B cell (primary cell): ENCODE data around the gene ABR. TPM values are rescaled to one million over a fixed set of nuclear protein-coding genes. Genes with fewer than 3 reads are reported as not detected.

ENCODE experiments used
- ATAC-seq: fragments of 200-7000 bp; cut with Tn5 transposase; one replicate; pipeline ENCODE4 v1.10.0; 2021; ENCODE audit warnings: low read depth, mild to moderate bottlenecking, moderate number of reproducible peaks, moderate library complexity
- CTCF ChIA-PET: fragments of 350-600 bp; sonication (Branson Sonifier 250); formaldehyde crosslinking; loops from one replicate; lab custom pipeline; 2021; ENCODE audit warnings: antibody characterized with exemption, inconsistent platforms; lab: Charles Lee
- POLR2A ChIA-PET: fragments of 350-600 bp; sonication (Branson Sonifier 250); formaldehyde crosslinking; loops from one replicate; lab custom pipeline; 2021; ENCODE audit warnings: antibody characterized with exemption; lab: Charles Lee
- DNase-seq: peaks from one replicate; pipeline ENCODE4 v3.0.0; 2013
- H2AFZ ChIP-seq: 2 replicates; pipeline ENCODE4 v1.6.1; 2012; ENCODE audit warnings: mild to moderate bottlenecking, low read depth, low read length; ENCODE audit not compliant: insufficient read depth, poor library complexity, severe bottlenecking
- H3K27ac ChIP-seq, 2 donors: 1 replicate in 1 of 2; 2 replicates in 1 of 2; pipeline ENCODE4 v1.5.1; 2012 to 2013; ENCODE audit warnings: low read length in 2 of 2, mild to moderate bottlenecking in 2 of 2, moderate library complexity in 1 of 2
- H3K27me3 ChIP-seq, 4 experiments: fragments of 200-600 bp in 1 of 4; sonication (generic) in 1 of 4; replicated peaks in 1 of 4; 1 replicate in 2 of 4; 2 replicates in 2 of 4; pipeline versions ENCODE4 v1.6.1 to v1.7.0; 2013 to 2016; ENCODE audit warnings: low read length in 3 of 4, mild to moderate bottlenecking in 2 of 4, mixed read lengths in 1 of 4, moderate library complexity in 1 of 4; ENCODE audit not compliant: insufficient read depth in 4 of 4, control insufficient read depth in 3 of 4; ENCODE audit errors: control extremely low read depth in 1 of 4
- H3K36me3 ChIP-seq, 2 experiments: replicated peaks in 1 of 2; 1 replicate in 1 of 2; 2 replicates in 1 of 2; pipeline versions ENCODE4 v1.6.1 to v1.7.1; 2013; ENCODE audit warnings: low read length in 1 of 2; ENCODE audit not compliant: insufficient read depth in 2 of 2, control insufficient read depth in 1 of 2; ENCODE audit errors: control extremely low read depth in 1 of 2, extremely low read depth in 1 of 2
- H3K4me1 ChIP-seq, 2 donors: fragments of 200-600 bp in 1 of 2; sonication (generic) in 1 of 2; 1 replicate in 1 of 2; 2 replicates in 1 of 2; pipeline versions ENCODE4 v1.5.1 to v1.6.1; 2013 to 2017; ENCODE audit warnings: low read length in 2 of 2; ENCODE audit not compliant: control insufficient read depth in 2 of 2, insufficient read depth in 2 of 2
- H3K4me2 ChIP-seq: replicated peaks from 2 replicates; pipeline ENCODE3; 2012; ENCODE audit warnings: mild to moderate bottlenecking, low read depth, low read length; ENCODE audit not compliant: poor library complexity, severe bottlenecking
- H3K4me3 ChIP-seq, 5 experiments: fragments of 200-600 bp in 1 of 5; sonication (generic) in 1 of 5; 1 replicate in 3 of 5; 2 replicates in 2 of 5; pipeline versions ENCODE4 v1.5.1 to v1.7.0; 2011 to 2016; ENCODE audit warnings: low read length in 4 of 5, mild to moderate bottlenecking in 4 of 5, low read depth in 2 of 5, control low read depth in 1 of 5, moderate library complexity in 1 of 5; ENCODE audit not compliant: insufficient read depth in 1 of 5; ENCODE audit errors: control extremely low read depth in 1 of 5, extremely low read depth in 1 of 5
- H3K79me2 ChIP-seq: fragments of 200-600 bp; sonication (generic); one replicate; pipeline ENCODE4 v1.6.0; 2016; ENCODE audit warnings: low read length; ENCODE audit not compliant: control insufficient read depth, insufficient read depth
- H3K9ac ChIP-seq: fragments of 200-600 bp; sonication (generic); 2 replicates; pipeline ENCODE4 v1.6.1; 2017; ENCODE audit warnings: mild to moderate bottlenecking, low read length, moderate library complexity
- H3K9me3 ChIP-seq, 3 donors: one replicate each; pipeline versions ENCODE4 v1.6.1 to v1.7.1; 2013; ENCODE audit warnings: low read length in 2 of 3; ENCODE audit not compliant: control insufficient read depth in 2 of 3, insufficient read depth in 1 of 3; ENCODE audit errors: control extremely low read depth in 1 of 3
- H4K20me1 ChIP-seq: 2 replicates; pipeline ENCODE4 v1.6.0; 2012; ENCODE audit warnings: mild to moderate bottlenecking, low read length; ENCODE audit not compliant: insufficient read depth, control insufficient read depth, poor library complexity, severe bottlenecking
- H3K27ac Mint-ChIP-seq: one replicate; pipeline ENCODE4 v1.8.0; 2021; ENCODE audit warnings: mixed read lengths
- H3K27me3 Mint-ChIP-seq: one replicate; pipeline ENCODE4 v1.8.0; 2021; ENCODE audit warnings: mixed read lengths
- H3K4me1 Mint-ChIP-seq: one replicate; pipeline ENCODE4 v1.8.0; 2021; ENCODE audit warnings: mixed read lengths
- H3K4me3 Mint-ChIP-seq: one replicate; pipeline ENCODE4 v1.8.0; 2021; ENCODE audit warnings: mixed read lengths
- H3K9me3 Mint-ChIP-seq: one replicate; pipeline ENCODE4 v1.8.0; 2022; ENCODE audit warnings: mixed read lengths; ENCODE audit not compliant: insufficient read depth
- EZH2 ChIP-seq: IDR thresholded peaks from 2 replicates; pipeline ENCODE4 v1.6.1; 2012; ENCODE audit warnings: borderline replicate concordance, low read depth, mild to moderate bottlenecking, moderate library complexity, low read length; ENCODE audit not compliant: insufficient read depth, poor library complexity, severe bottlenecking
- WGBS: methylation state at CpG from one replicate; pipeline ENCODE4 v1.1.5; 2013; ENCODE audit warnings: missing lambda C conversion rate; ENCODE audit not compliant: insufficient coverage; 5-methylcytosine and 5-hydroxymethylcytosine counted together
- intact Hi-C: fragments of 100-400 bp; cut with micrococcal nuclease; formaldehyde crosslinking; loops from one replicate; pipeline ENCODE4 v1.10.0; 2022
- polyA plus RNA-seq: library from polyadenylated mRNA; depleted of rRNA; stranded (reverse); fragments of >200 nt; gene quantifications from 2 replicates; pipeline ENCODE4 v1.2.3, GENCODE V29; 2012
- total RNA-seq, 2 donors: library from RNA; stranded (reverse); fragments of 120-200 nt in 1 of 2; gene quantifications; 1 replicate in 1 of 2; 2 replicates in 1 of 2; pipeline versions ENCODE4 v1.2.3 to v1.2.4, GENCODE V29; 2013 to 2022
- TF ChIP-seq, protein P1 (sequence below): fragments of 200-600 bp; IDR thresholded peaks from one replicate; pipeline ENCODE4 v1.8.0; 2022; ENCODE audit warnings: antibody characterized with exemption, mild to moderate bottlenecking

The ABR gene
- total and polyA plus RNA-seq, 2 donors (not counting 1 experiment from before 2014, with no cell fraction given) = 79.8 to 262 TPM

DNA sequence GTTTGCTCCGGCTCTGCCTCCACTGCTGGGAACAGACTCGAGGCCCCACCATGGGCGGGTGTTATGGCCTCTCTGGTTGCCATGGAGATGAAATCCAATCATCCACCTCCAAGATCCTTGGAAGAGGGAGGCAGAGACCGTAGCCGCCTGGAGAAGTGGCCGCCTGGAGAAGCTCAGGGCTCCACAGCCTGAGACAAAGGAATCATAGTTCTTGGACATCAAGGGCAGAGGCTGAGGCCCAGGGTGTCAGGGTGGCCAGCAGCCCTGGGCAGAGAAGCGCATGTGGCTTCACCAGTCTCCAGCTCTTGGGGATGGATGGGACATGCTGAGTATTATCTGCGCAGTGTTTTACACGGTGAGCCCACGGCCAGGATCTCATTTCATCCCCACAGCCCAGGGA, 36.2 kb downstream of the ABR start:
- H3K4me3 Mint-ChIP-seq = no peak overlapping the region
- H3K27ac ChIP-seq = no peak overlapping the region
- CTCF ChIA-PET = interaction anchor here (0.6 kb wide), 1 partner anchor 122 kb away, joined by 3 read pairs; no protein-coding TSS in a partner anchor

DNA sequence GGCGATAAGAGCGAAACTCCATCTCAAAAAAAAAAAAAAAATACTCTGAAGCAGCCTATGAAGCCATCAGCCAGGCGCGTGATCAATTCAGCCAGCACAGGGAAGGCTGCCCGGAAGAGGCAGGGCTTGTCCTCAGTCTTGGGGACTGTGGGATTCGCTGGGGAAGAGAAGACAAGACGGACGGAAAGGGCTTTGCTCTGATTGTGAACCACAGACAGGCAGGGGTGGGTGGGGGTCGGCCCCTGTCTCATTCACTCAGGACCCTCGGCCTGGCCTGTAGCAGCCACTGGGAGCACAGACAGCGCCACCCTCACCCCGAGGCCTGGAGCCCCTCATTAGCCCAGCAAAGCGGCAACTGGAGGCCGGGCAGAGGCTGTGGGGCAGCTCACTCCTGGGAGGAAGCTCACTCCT, 37.2 kb downstream of the ABR start:
- ChIA-PET CTCF (no interaction called here), POLR2A (no interaction called here)
- Mint-ChIP-seq H3K4me3 (no peak overlapping the region), H3K4me1 (peaks cover 7% of the 10 kb centered on the region), H3K27me3 (no peaks in the 10 kb centered on the region), H3K9me3 (no peaks in the 10 kb centered on the region), H3K27ac (no peak overlapping the region)
- no peak overlapping the region for H3K9ac ChIP-seq
- intact Hi-C loops = no loop called here
- peaks cover 97% of the 10 kb centered on the region for H4K20me1 ChIP-seq
- 96% methylated on average over 12 of the region's 14 CpGs for WGBS
- peaks cover 0 to 10% (median 0%) of the 10 kb centered on the region in 3 donors for H3K9me3 ChIP-seq
- H2AFZ ChIP-seq = no peak overlapping the region
- no peaks in the 10 kb centered on the region for H3K4me1 ChIP-seq
- no peak overlapping the region for H3K4me2 ChIP-seq
- peaks cover 92% of the 10 kb centered on the region for H3K79me2 ChIP-seq
- TF ChIP-seq EZH2 = no peak
- TF ChIP-seq, protein P1, sequence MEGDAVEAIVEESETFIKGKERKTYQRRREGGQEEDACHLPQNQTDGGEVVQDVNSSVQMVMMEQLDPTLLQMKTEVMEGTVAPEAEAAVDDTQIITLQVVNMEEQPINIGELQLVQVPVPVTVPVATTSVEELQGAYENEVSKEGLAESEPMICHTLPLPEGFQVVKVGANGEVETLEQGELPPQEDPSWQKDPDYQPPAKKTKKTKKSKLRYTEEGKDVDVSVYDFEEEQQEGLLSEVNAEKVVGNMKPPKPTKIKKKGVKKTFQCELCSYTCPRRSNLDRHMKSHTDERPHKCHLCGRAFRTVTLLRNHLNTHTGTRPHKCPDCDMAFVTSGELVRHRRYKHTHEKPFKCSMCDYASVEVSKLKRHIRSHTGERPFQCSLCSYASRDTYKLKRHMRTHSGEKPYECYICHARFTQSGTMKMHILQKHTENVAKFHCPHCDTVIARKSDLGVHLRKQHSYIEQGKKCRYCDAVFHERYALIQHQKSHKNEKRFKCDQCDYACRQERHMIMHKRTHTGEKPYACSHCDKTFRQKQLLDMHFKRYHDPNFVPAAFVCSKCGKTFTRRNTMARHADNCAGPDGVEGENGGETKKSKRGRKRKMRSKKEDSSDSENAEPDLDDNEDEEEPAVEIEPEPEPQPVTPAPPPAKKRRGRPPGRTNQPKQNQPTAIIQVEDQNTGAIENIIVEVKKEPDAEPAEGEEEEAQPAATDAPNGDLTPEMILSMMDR = no peak
- H3K27ac ChIP-seq = no peak overlapping the region
- H3K27me3 ChIP-seq = no peaks in the 10 kb centered on the region
- H3K4me3 ChIP-seq = no peak overlapping the region
- no peak for ATAC-seq
- DNase-seq = no peak
- no peaks in the 10 kb centered on the region for H3K36me3 ChIP-seq

More for the DNA sequence above, 36.2 kb downstream of the ABR start:
- H3K4me2 ChIP-seq = no peak overlapping the region
- TF ChIP-seq, protein P1 = no peak
- peaks cover 97% of the 10 kb centered on the region for H4K20me1 ChIP-seq
- H2AFZ ChIP-seq = no peak overlapping the region
- intact Hi-C loops = no loop called here
- Mint-ChIP-seq H3K4me1 (peaks cover 7% of the 10 kb centered on the region), H3K27ac (no peak overlapping the region), H3K27me3 (no peaks in the 10 kb centered on the region), H3K9me3 (no peaks in the 10 kb centered on the region)
- no peak overlapping the region for H3K4me3 ChIP-seq
- POLR2A ChIA-PET = no interaction called here
- no peaks in the 10 kb centered on the region for H3K27me3 ChIP-seq
- no peak overlapping the region for H3K9ac ChIP-seq
- H3K36me3 ChIP-seq = no peaks in the 10 kb centered on the region
- H3K4me1 ChIP-seq = no peaks in the 10 kb centered on the region
- peaks cover 92% of the 10 kb centered on the region for H3K79me2 ChIP-seq
- WGBS = 100% methylated on average over 7 of the region's 10 CpGs
- ATAC-seq (no peak), DNase-seq (no peak)
- peaks cover 0 to 10% (median 0%) of the 10 kb centered on the region in 3 donors for H3K9me3 ChIP-seq
